SK-N-SH (cell line): ENCODE data around the gene PIGX. TPM values are rescaled to one million over a fixed set of nuclear protein-coding genes. Genes with fewer than 3 reads are reported as not detected.

Experiments
- CTCF ChIA-PET: fragments of 300-600, 350-600 bp; formaldehyde crosslinking; extraction: SDS; loops from one replicate; lab custom pipeline; 2021; lab: Yijun Ruan, JAX
- POLR2A ChIA-PET: fragments of 350-600 bp; sonication (Branson Sonifier 250); formaldehyde crosslinking; extraction: SDS; loops from one replicate; lab custom pipeline; 2020; ENCODE audit warnings: antibody characterized with exemption, inconsistent platforms; lab: Yijun Ruan, JAX
- DNase-seq: peaks from one replicate; pipeline ENCODE4 v3.0.0; 2012
- H2AFZ ChIP-seq: fragments of 200-600 bp; sonication (generic); 2 replicates; pipeline ENCODE4 v1.8.1; 2016; ENCODE audit warnings: antibody characterized with exemption, mild to moderate bottlenecking, low read depth
- H3F3A ChIP-seq: fragments of 200-600 bp; sonication (generic); replicated peaks from 2 replicates; pipeline ENCODE3; 2016; ENCODE audit warnings: antibody characterized with exemption, mild to moderate bottlenecking; ENCODE audit not compliant: insufficient read depth
- H3K27ac ChIP-seq, 2 experiments: fragments of 200-500 bp in 1 of 2; fragments of 200-600 bp in 1 of 2; sonication (Bioruptor generic) in 1 of 2; sonication (generic), shearing (Covaris generic) in 1 of 2; 2 replicates each; pipeline versions ENCODE4 v1.5.1 to v1.6.1; 2014 to 2016; ENCODE audit warnings: low read depth in 2 of 2, inconsistent platforms in 1 of 2, low read length in 1 of 2, mild to moderate bottlenecking in 1 of 2, mixed read lengths in 1 of 2
- H3K27me3 ChIP-seq: fragments of 200-600 bp; sonication (generic), shearing (Covaris generic); 2 replicates; pipeline ENCODE4 v1.6.1; 2016; ENCODE audit warnings: mixed run types; ENCODE audit not compliant: insufficient read depth
- H3K36me3 ChIP-seq, 2 experiments: fragments of 200-500 bp in 1 of 2; fragments of 200-600 bp in 1 of 2; sonication (Bioruptor generic) in 1 of 2; sonication (generic) in 1 of 2; replicated peaks in 1 of 2; 2 replicates each; pipeline versions ENCODE3 to v1.5.1; 2014 to 2016; ENCODE audit warnings: low read length in 1 of 2, mild to moderate bottlenecking in 1 of 2; ENCODE audit not compliant: insufficient read depth in 2 of 2, control insufficient read depth in 1 of 2
- H3K4me1 ChIP-seq, 2 experiments: fragments of 200-500 bp in 1 of 2; fragments of 200-600 bp in 1 of 2; sonication (Bioruptor generic) in 1 of 2; sonication (generic), shearing (Covaris generic) in 1 of 2; 2 replicates each; pipeline versions ENCODE4 v1.5.1 to v1.6.1; 2014 to 2016; ENCODE audit warnings: low read depth in 1 of 2, low read length in 1 of 2, mixed run types in 1 of 2; ENCODE audit not compliant: insufficient read depth in 2 of 2, control insufficient read depth in 1 of 2
- H3K4me2 ChIP-seq: fragments of 200-600 bp; sonication (generic), shearing (Covaris generic); 2 replicates; pipeline ENCODE4 v1.6.1; 2017; ENCODE audit warnings: mixed run types
- H3K4me3 ChIP-seq, 2 experiments: fragments of 200-500 bp in 1 of 2; fragments of 200-600 bp in 1 of 2; sonication (Bioruptor generic) in 1 of 2; sonication (generic), shearing (Covaris generic) in 1 of 2; 2 replicates each; pipeline versions ENCODE4 v1.5.1 to v1.8.1; 2014 to 2016; ENCODE audit warnings: low read depth in 2 of 2, inconsistent platforms in 1 of 2, low read length in 1 of 2, mild to moderate bottlenecking in 1 of 2, mixed read lengths in 1 of 2, moderate library complexity in 1 of 2
- H3K79me2 ChIP-seq: fragments of 200-600 bp; sonication (generic); 2 replicates; pipeline ENCODE4 v1.8.1; 2017; ENCODE audit warnings: mild to moderate bottlenecking; ENCODE audit not compliant: insufficient read depth
- H3K9ac ChIP-seq: fragments of 200-600 bp; sonication (generic); 2 replicates; pipeline ENCODE4 v1.6.1; 2017; ENCODE audit warnings: mixed run types
- H3K9me2 ChIP-seq: fragments of 200-600 bp; sonication (generic); 2 replicates; pipeline ENCODE4 v1.6.1; 2017; ENCODE audit warnings: mixed run types
- H3K9me3 ChIP-seq: fragments of 200-600 bp; sonication (generic); 2 replicates; pipeline ENCODE4 v1.6.1; 2017; ENCODE audit warnings: mixed run types, mild to moderate bottlenecking, moderate library complexity
- H4K20me1 ChIP-seq: fragments of 200-600 bp; sonication (generic); 2 replicates; pipeline ENCODE4 v1.6.1; 2017; ENCODE audit warnings: mild to moderate bottlenecking, mixed run types; ENCODE audit not compliant: insufficient read depth
- CHD2 ChIP-seq: fragments of 150-350 bp; IDR thresholded peaks from 2 replicates; pipeline ENCODE4 v1.6.1; 2018; ENCODE audit warnings: low read length; ENCODE audit not compliant: partially characterized antibody
- CTCF ChIP-seq: fragments of 200-600 bp; sonication (generic); IDR thresholded peaks from 2 replicates; pipeline ENCODE4 v1.6.1; 2017; ENCODE audit warnings: antibody characterized with exemption, mild to moderate bottlenecking, moderate library complexity
- FOSL2 ChIP-seq: IDR thresholded peaks from 2 replicates; pipeline ENCODE4 v1.4.0; 2012; ENCODE audit warnings: low read depth, mild to moderate bottlenecking, moderate library complexity, borderline replicate concordance
- FOXM1 ChIP-seq: IDR thresholded peaks from 2 replicates; pipeline ENCODE4 v1.4.0; 2012; ENCODE audit warnings: low read depth, mild to moderate bottlenecking
- JUND ChIP-seq: IDR thresholded peaks from 2 replicates; pipeline ENCODE4 v1.4.0; 2012
- MEF2A ChIP-seq: IDR thresholded peaks from 2 replicates; pipeline ENCODE4 v1.4.0; 2012; ENCODE audit warnings: low read depth, borderline replicate concordance
- MXI1 ChIP-seq: IDR thresholded peaks from 2 replicates; pipeline ENCODE4 v1.6.1; 2012; ENCODE audit warnings: mild to moderate bottlenecking, low read depth, low read length, improper control_type of control experiment
- NFIC ChIP-seq: IDR thresholded peaks from 2 replicates; pipeline ENCODE4 v1.4.0; 2012; ENCODE audit warnings: borderline replicate concordance
- NRF1 ChIP-seq: IDR thresholded peaks from 2 replicates; pipeline ENCODE4 v1.6.1; 2012; ENCODE audit warnings: low read depth, mild to moderate bottlenecking, low read length
- POLR2AphosphoS5 ChIP-seq: IDR thresholded peaks from 2 replicates; pipeline ENCODE4 v1.6.1; 2012; ENCODE audit warnings: low read depth, low read length
- RAD21 ChIP-seq: IDR thresholded peaks from 2 replicates; pipeline ENCODE4 v1.6.1; 2012; ENCODE audit warnings: mild to moderate bottlenecking, low read length
- REST ChIP-seq: IDR thresholded peaks from 2 replicates; pipeline ENCODE4 v1.6.1; 2012; ENCODE audit warnings: mild to moderate bottlenecking, low read depth, low read length, moderate library complexity
- RFX5 ChIP-seq: IDR thresholded peaks from 2 replicates; pipeline ENCODE4 v1.6.1; 2012; ENCODE audit warnings: mild to moderate bottlenecking, improper control_type of control experiment, low read length
- SIN3A ChIP-seq: IDR thresholded peaks from 2 replicates; pipeline ENCODE4 v1.6.1; 2012; ENCODE audit warnings: low read depth, mild to moderate bottlenecking, low read length, moderate library complexity, borderline replicate concordance
- SMC3 ChIP-seq: IDR thresholded peaks from 2 replicates; pipeline ENCODE4 v1.6.1; 2012; ENCODE audit warnings: low read depth, low read length, improper control_type of control experiment
- TAF1 ChIP-seq: IDR thresholded peaks from 2 replicates; pipeline ENCODE4 v1.6.1; 2012; ENCODE audit warnings: low read depth, mild to moderate bottlenecking, low read length, moderate library complexity, borderline replicate concordance
- TCF12 ChIP-seq: IDR thresholded peaks from 2 replicates; pipeline ENCODE4 v1.4.0; 2012
- TEAD4 ChIP-seq: IDR thresholded peaks from 2 replicates; pipeline ENCODE4 v1.4.0; 2012; ENCODE audit warnings: mild to moderate bottlenecking, borderline replicate concordance; ENCODE audit not compliant: insufficient read depth
- YY1 ChIP-seq: IDR thresholded peaks from 2 replicates; pipeline ENCODE4 v1.4.0; 2012; ENCODE audit warnings: low read depth, mild to moderate bottlenecking
- WGBS: methylation state at CpG from one replicate; pipeline ENCODE4 v1.1.6; 2017; ENCODE audit warnings: low lambda C conversion rate; 5-methylcytosine and 5-hydroxymethylcytosine counted together
- polyA plus RNA-seq, 3 experiments: library from polyadenylated mRNA; depleted of rRNA; stranded (reverse); fragments of >200 nt; gene quantifications; 2 replicates each; pipeline ENCODE4 v1.2.3, GENCODE V29; 2012

Gene PIGX
- polyA plus RNA-seq, 1 of the 3 experiments (the other 2 are of a cell fraction), result 15.5 TPM

- H3K27ac ChIP-seq, result no peak overlapping the region
- ChIA-PET CTCF (interaction anchor here (5.2 kb wide), 1 partner anchor 13 kb away, joined by 37 read pairs; no protein-coding TSS in a partner anchor), POLR2A (no interaction called here)
- H3K9me2 ChIP-seq, result no peaks in the 10 kb centered on the region
- H3K79me2 ChIP-seq, result no peaks in the 10 kb centered on the region
- H3F3A ChIP-seq, result no peaks in the 10 kb centered on the region
- no peaks in the 10 kb centered on the region; the same call in 1 of the 2 replicates for H3K27me3 ChIP-seq
- no peaks in the 10 kb centered on the region for H3K4me1 ChIP-seq
- no peak for DNase-seq
- H3K36me3 ChIP-seq, result no peaks in the 10 kb centered on the region
- no peak overlapping the region for H2AFZ ChIP-seq
- no peaks in the 10 kb centered on the region for H3K9me3 ChIP-seq
- no peak overlapping the region for H3K4me3 ChIP-seq
- no peak overlapping the region for H3K4me2 ChIP-seq
- no peak overlapping the region for H3K9ac ChIP-seq
- TF ChIP-seq NRF1, result no peak
- no peak for TF ChIP-seq RAD21
- no peak for TF ChIP-seq SIN3A
- TF ChIP-seq RFX5, result no peak
- TF ChIP-seq, all 33 proteins: peak for 0
- 61% methylated on average over 3 of the region's 3 CpGs for WGBS
- no peaks in the 10 kb centered on the region for H4K20me1 ChIP-seq
These were observed 38.5 kb upstream of the PIGX start for GRCh38 chr3:196673632-196674031.

- WGBS, result 67% methylated on average over 1 of the region's 1 CpG
- CTCF ChIA-PET, result interaction anchor here (1.1 to 5.2 kb wide), 4 partner anchors 9 to 149 kb away, joined by 3 to 37 read pairs (median 12); no protein-coding TSS in a partner anchor
These were observed 34.8 kb upstream of the PIGX start for GRCh38 chr3:196677353-196677752.

More at GRCh38 chr3:196677353-196677752, 34.8 kb upstream of the PIGX start:
- no peaks in the 10 kb centered on the region; the same call in 1 of the 2 replicates for H3K27me3 ChIP-seq
- no peaks in the 10 kb centered on the region for H3K9me3 ChIP-seq
- H3K36me3 ChIP-seq, result no peaks in the 10 kb centered on the region
- H3K4me3 ChIP-seq, result no peak overlapping the region
- no peak overlapping the region for H3K27ac ChIP-seq
- no peak overlapping the region for H3K9ac ChIP-seq
- DNase-seq, result no peak
- no peaks in the 10 kb centered on the region for H3K79me2 ChIP-seq
- H2AFZ ChIP-seq, result no peak overlapping the region
- no peaks in the 10 kb centered on the region for H3F3A ChIP-seq
- H3K4me1 ChIP-seq, result no peaks in the 10 kb centered on the region
- POLR2A ChIA-PET, result no interaction called here
- H3K9me2 ChIP-seq, result no peaks in the 10 kb centered on the region
- H3K4me2 ChIP-seq, result no peak overlapping the region
- no peaks in the 10 kb centered on the region for H4K20me1 ChIP-seq
- TF ChIP-seq RAD21 (no peak), MEF2A (no peak), CTCF (no peak), RFX5 (no peak), YY1 (no peak), REST (no peak), NRF1 (no peak), TEAD4 (no peak), SMC3 (no peak), CHD2 (no peak), MXI1 (no peak), TCF12 (no peak), TAF1 (no peak), JUND (no peak), NFIC (no peak), POLR2AphosphoS5 (no peak), FOXM1 (no peak), FOSL2 (no peak)
